ENCODE measurements around the gene PRR5L.

DNA sequence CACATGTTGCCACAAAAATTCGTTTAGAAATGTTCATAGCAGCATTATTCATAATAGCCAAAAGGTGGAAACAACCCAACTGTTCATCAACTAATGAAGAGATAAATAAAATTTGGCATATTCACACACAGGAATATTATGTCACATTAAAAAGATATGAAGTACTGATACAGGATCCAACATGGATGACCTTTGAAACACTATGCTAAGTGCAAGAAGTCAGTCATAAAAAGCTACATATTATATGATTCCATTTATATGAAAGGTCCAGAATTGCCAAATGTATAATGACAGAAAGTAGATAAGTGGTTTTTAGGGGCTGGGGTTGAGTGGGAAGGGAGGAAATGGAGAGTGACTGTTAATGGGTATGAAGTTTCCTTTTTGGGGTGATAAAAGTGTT, 9.0 kb downstream of the PRR5L start:
- TF ChIP-seq, protein P1, sequence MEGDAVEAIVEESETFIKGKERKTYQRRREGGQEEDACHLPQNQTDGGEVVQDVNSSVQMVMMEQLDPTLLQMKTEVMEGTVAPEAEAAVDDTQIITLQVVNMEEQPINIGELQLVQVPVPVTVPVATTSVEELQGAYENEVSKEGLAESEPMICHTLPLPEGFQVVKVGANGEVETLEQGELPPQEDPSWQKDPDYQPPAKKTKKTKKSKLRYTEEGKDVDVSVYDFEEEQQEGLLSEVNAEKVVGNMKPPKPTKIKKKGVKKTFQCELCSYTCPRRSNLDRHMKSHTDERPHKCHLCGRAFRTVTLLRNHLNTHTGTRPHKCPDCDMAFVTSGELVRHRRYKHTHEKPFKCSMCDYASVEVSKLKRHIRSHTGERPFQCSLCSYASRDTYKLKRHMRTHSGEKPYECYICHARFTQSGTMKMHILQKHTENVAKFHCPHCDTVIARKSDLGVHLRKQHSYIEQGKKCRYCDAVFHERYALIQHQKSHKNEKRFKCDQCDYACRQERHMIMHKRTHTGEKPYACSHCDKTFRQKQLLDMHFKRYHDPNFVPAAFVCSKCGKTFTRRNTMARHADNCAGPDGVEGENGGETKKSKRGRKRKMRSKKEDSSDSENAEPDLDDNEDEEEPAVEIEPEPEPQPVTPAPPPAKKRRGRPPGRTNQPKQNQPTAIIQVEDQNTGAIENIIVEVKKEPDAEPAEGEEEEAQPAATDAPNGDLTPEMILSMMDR (IDR thresholded peaks at IDR 0.05) = no peak
- no peak for TF ChIP-seq ZFX (IDR thresholded peaks at IDR 0.05; ENCODE audit: borderline replicate concordance)

All from 22Rv1 (cell line).